Gastroesophageal sphincter (tissue), 3 donors: ENCODE results near the gene KIAA1958.
"Not testable (repeated sequence)": the region's sequence is repeated elsewhere in the genome, so short reads cannot be mapped to it uniquely, and the experiment has no call there.

Experiments used
- EP300 ChIP-seq: sonication (generic); formaldehyde crosslinking; IDR thresholded peaks from one replicate; pipeline ENCODE4 v1.6.1; 2017; ENCODE audit warnings: antibody characterized with exemption, mild to moderate bottlenecking
- POLR2AphosphoS5 ChIP-seq: sonication (generic); formaldehyde crosslinking; IDR thresholded peaks from one replicate; pipeline ENCODE4 v1.6.1; 2017; ENCODE audit warnings: antibody characterized with exemption
- TF ChIP-seq, protein P1 (sequence below), 4 experiments: fragments of 200-600 bp in 2 of 4; fragments of 450-650 bp in 2 of 4; sonication (generic) in 1 of 4; IDR thresholded peaks; one replicate each; pipeline ENCODE4 v1.5.1; 2017 to 2019; ENCODE audit warnings: antibody characterized with exemption in 4 of 4, mild to moderate bottlenecking in 2 of 4, moderate library complexity in 2 of 4

DNA sequence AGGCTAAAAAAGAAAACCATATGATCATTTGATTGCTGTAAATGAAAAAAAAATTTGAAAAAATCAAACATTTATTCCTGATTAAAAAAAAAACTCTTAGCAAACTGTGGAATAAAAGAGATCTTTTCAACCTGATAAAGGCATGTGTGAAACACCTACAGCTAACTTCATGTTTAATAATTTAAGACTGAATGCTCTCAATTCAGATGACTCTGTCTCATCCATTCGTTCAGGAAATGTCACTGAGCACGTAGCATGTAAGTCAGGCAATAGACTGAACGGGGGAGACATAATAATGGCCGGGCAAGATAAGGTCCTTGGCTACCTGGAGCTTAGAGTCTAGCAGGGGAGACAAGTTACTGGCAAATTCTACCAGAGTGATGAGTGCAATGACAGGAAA lies 25.8 kb downstream of the KIAA1958 start:
- not testable (repeated sequence) for TF ChIP-seq POLR2AphosphoS5, EP300
- TF ChIP-seq, protein P1, sequence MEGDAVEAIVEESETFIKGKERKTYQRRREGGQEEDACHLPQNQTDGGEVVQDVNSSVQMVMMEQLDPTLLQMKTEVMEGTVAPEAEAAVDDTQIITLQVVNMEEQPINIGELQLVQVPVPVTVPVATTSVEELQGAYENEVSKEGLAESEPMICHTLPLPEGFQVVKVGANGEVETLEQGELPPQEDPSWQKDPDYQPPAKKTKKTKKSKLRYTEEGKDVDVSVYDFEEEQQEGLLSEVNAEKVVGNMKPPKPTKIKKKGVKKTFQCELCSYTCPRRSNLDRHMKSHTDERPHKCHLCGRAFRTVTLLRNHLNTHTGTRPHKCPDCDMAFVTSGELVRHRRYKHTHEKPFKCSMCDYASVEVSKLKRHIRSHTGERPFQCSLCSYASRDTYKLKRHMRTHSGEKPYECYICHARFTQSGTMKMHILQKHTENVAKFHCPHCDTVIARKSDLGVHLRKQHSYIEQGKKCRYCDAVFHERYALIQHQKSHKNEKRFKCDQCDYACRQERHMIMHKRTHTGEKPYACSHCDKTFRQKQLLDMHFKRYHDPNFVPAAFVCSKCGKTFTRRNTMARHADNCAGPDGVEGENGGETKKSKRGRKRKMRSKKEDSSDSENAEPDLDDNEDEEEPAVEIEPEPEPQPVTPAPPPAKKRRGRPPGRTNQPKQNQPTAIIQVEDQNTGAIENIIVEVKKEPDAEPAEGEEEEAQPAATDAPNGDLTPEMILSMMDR (IDR thresholded peaks at IDR 0.05): not testable (repeated sequence)
